ENCODE data around the gene FKTN.
A peak's percentile ranks its signal among the peaks of the same experiment; 100 is the strongest.
"Not testable (repeated sequence)": the region's sequence is repeated elsewhere in the genome, so short reads cannot be mapped to it uniquely, and the experiment has no call there.

The FKTN gene

DNA sequence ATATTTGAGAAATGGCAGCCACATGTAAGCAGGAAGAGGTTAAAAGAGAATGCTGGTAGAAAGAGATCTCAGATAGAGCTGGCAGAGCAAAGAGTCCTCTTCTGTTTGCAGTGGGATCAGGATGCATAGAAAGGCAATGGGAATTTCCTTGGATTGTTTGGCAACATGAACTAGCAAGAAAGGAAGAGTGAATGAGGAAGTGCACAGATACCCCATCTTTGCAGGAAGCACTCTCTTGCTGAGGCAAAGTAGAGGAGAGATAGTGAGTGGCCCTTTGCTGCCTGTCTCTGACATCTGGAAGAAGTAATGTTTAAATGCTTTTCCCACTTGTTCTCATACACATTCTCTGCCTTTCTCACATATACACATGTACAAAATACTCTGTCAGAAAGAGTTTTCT lies 14.5 kb downstream of the FKTN start:
- DNase-seq (ENCODE audit: insufficient read length, low spot score) (no peak), FAIRE-seq (peak; percentile 57)
- TF ChIP-seq POLR2A (IDR thresholded peaks at IDR 0.05; ENCODE audit: low read depth, low read length): no peak

DNA sequence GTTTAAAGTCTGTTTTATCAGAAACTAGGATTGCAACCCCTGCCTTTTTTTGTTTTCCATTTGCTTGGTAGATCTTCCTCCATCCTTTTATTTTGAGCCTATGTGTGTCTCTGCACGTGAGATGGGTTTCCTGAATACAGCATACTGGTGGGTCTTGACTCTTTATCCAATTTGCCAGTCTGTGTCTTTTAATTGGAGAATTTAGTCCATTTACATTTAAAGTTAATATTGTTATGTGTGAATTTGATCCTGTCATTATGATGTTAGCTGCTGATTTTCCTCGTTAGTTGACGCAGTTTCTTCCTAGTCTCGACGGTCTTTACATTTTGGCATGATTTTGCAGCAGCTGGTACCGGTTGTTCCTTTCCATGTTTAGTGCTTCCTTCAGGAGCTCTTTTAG lies 22.0 kb downstream of the FKTN start:
- DNase-seq (ENCODE audit: insufficient read length, low spot score); FAIRE-seq: not testable (repeated sequence)

DNA sequence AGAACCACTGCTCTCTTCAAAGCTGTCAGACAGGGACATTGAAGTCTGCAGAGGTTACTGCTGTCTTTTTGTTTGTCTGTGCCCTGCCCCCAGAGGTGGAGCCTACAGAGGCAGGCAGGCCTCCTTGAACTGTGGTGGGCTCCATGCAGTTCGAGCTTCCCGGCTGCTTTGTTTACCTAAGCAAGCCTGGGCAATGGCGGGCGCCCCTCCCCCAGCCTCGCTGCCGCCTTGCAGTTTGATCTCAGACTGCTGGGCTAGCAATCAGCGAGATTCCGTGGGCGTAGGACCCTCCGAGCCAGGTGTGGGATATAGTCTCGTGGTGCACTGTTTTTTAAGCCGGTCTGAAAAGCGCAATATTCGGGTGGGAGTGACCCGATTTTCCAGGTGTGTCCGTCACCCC lies 23.6 kb downstream of the FKTN start:
- not testable (repeated sequence) for FAIRE-seq; DNase-seq (ENCODE audit: insufficient read length, low spot score)

DNA sequence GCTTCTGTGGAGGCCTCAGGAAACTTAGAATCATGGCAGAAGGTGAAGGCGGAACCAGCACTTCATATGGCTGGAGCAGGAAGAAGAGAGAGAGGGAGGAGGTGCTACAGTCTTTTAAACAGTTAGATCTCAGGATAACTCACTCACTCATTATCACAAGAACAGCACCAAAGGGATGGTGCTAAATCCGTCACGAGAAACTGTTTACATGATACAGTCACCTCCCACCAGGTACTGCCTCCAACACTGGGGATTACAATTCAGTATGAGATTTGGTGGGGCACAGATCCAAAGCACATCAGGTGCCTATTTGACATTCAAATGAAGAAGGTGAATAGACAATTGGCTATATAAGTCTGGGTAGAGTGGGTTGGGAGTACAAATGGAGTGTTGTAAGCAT lies 35.2 kb downstream of the FKTN start:
- no peak for TF ChIP-seq POLR2A (IDR thresholded peaks at IDR 0.05; ENCODE audit: low read depth, low read length)
- peak; percentile 72 for FAIRE-seq
- no peak for DNase-seq (ENCODE audit: insufficient read length, low spot score)

DNA sequence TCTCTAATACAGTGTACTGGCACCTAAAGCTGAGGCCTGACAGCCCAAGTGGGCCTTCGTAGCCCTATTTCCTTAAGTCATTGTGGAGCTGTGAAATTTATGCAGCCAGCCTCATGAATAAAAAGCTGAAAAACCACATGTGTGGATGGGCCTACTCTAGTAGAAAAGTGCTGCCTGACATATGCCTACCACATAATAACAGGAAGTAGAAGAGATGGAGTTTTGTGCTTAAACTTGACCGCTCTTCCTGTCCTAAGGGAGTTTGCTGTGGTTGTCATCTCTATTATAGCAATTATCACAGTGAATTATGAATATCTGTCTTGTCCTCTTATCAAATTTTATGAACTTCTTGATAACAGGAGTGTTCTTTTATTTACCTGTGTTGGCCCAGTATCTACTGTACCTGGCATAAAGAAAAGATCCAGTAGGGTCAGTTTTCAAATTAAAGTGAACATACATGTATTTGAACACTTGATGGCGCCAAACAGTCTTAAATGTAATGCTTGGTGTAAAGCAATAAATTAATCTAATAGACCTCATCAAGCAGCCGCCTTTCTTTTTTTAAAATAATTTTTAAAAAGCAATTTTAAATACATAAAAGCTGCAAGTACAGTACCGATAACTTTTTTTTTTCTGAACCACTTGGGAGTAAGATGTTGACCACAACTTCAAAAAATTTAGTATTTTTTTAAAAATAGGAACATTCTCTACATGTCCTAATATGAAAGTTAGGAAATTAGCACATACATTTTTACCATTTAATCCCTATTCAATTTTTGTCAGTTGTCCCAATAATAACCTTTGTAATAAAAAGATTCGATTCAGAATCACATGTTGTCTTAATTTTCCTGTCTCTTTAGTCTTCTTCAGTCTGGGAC lies 51.0 kb downstream of the FKTN start:
- peak; percentile 15 for DNase-seq (ENCODE audit: insufficient read length, low spot score)
- peak; percentile 99 for FAIRE-seq
- TF ChIP-seq POLR2A (IDR thresholded peaks at IDR 0.05; ENCODE audit: low read depth, low read length): no peak

DNA sequence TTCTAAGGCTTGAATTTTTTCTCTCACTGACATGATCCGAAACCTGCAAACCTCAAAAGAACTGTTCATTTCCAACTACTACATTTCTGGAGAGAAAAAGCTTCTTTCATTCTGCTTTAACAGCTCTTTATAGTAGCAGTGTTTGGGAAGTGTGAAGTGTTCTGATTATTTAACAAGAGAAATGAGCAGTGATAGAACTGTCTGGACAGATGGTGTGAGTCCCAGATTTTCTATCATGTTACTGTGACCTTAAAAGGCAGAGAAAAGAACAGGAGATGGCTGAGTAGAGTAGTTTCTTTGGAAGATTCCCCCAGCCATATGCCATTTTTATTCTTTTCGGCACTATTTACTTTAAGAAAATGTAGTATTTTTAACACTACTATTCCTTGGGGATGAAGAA lies 63.1 kb downstream of the FKTN start:
- FAIRE-seq: peak; percentile 43

DNA sequence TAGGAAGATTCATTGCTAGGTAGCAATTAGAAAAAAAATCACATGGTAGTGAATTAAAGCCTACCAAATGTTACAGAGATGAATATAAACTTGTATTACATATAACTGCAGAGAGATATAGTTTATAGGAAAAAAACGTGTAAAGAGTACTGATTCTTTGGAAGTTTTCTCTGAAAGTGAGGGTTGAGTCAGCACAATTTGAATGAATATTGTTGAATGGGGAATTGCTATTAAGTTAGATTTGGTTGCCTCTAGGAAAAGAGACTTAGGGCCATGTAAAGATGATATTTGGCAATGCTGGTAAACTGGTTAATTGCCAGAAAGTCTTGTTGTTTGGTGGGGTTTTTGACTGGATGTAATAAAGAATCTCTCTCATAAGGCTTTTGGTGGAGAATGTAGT lies 67.2 kb downstream of the FKTN start:
- no peak for DNase-seq (ENCODE audit: insufficient read length, low spot score)
- FAIRE-seq: no peak
- no peak for TF ChIP-seq POLR2A (IDR thresholded peaks at IDR 0.05; ENCODE audit: low read depth, low read length)

More for the DNA sequence above, 63.1 kb downstream of the FKTN start:
- no peak for TF ChIP-seq POLR2A (IDR thresholded peaks at IDR 0.05; ENCODE audit: low read depth, low read length)
- DNase-seq (ENCODE audit: insufficient read length, low spot score): no peak

DNA sequence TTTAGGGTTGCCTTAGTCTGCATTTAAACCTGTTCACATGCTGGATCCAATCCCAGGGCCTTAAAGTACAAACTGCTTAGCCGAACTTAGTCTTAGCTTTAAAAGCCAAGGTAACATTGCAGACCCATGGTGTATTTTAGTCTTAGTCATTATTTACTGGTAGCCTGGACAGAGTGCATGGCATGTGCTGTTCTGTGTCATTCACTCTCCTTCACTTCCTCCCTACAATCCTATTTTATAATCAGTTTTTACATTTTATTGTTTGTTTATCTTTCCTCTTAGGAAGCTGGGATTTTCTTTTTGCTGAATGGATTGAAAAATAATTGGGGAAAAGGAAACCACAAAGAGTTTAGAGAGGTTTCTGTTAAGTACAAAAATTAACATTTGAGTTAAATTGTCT lies 74.9 kb downstream of the FKTN start:
- TF ChIP-seq POLR2A (IDR thresholded peaks at IDR 0.05; ENCODE audit: low read depth, low read length): no peak
- FAIRE-seq (peak; percentile 58), DNase-seq (ENCODE audit: insufficient read length, low spot score) (no peak)

DNA sequence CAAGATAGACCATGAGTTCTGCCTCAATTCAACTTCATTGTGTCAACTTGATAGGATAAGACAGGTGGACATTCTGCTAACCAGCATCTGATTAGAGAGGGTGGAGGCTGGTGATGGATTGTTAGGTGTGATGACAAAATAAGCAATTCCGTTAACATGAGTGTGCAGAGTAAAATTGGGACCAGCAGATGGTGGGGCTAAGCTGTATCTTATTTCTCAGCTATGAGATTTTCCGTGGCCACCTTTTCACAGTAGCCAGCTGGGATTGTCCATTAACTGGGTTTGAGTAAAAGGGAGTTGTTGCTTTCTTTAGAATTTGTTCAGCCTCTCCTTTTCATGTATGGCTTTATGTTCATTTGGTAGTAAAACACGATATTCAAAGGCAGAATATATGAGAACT lies 75.5 kb downstream of the FKTN start:
- no peak for TF ChIP-seq POLR2A (IDR thresholded peaks at IDR 0.05; ENCODE audit: low read depth, low read length)
- FAIRE-seq (peak; percentile 74), DNase-seq (ENCODE audit: insufficient read length, low spot score) (no peak)

DNA sequence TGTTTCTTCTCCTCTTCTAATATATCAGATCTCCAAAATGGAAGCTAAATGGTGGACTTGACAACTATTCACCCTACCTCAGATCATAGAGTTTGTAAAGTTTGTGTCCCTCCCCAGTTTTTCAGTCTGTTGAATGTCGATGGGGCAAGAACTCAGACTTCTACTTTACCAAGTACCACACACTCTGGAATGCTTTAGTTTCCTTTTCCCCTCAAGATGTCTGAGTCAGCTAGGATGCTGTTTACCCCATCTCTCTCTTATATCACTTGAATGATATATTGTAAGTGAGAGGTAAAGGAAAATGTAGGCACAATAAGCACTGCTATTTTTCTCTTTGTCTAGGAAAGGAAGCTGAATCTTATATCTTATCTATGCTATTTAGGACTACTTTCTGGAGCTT lies 78.4 kb downstream of the FKTN start:
- TF ChIP-seq POLR2A (IDR thresholded peaks at IDR 0.05; ENCODE audit: low read depth, low read length): no peak
- peak; percentile 74 for FAIRE-seq

DNA sequence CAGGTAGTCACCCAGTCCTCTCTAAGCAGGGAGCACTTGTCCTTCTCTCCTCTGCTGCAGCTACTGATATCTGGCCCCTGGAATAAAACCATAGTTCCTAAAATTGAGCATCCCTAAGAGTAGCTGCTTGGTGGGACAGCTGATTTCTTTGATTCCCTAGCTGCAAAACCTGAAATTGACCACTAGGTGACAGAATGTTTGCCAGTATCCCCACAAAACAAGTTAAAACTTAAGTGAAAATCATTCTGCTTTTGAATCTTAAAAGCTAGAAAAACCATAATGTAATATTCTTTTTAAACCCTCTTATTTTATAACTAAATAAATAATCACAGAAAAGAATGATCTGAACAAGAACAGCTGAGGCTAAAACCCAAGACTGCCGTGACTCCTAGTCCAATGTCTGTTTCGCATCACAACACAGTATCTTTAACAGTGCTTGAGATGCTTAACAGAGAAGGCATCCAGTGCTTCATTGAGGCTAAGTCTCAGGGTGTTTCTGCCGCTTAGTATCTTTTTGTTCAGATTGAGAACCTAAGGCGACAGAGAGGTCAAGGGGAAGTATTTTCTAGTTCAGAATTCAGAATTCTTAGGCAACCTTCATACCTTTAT lies 80.0 kb downstream of the FKTN start:
- FAIRE-seq (peak; percentile 83), DNase-seq (ENCODE audit: insufficient read length, low spot score) (no peak)
- TF ChIP-seq POLR2A (IDR thresholded peaks at IDR 0.05; ENCODE audit: low read depth, low read length): no peak

More for the DNA sequence above, 78.4 kb downstream of the FKTN start:
- no peak for DNase-seq (ENCODE audit: insufficient read length, low spot score)

DNA sequence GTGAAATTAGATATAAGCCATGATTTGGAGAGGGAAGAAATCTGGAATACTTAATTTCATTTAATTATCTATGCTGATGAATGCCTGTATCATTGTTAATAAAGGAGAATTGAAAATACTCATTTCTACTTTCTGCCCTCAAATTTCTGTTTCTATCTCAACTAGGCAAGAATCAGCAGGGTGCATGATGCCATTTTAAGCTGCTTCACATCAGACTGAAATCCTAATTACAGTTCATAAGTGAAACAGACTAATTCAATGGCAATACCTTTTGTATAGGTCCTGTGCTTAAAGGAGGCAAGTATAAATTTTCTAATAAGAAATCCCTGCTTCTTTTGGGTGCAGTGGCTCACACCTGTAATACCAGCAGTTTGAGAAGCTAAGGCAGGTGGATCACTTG lies 82.0 kb downstream of the FKTN start:
- TF ChIP-seq POLR2A (IDR thresholded peaks at IDR 0.05; ENCODE audit: low read depth, low read length): no peak
- DNase-seq (ENCODE audit: insufficient read length, low spot score) (no peak), FAIRE-seq (no peak)

DNA sequence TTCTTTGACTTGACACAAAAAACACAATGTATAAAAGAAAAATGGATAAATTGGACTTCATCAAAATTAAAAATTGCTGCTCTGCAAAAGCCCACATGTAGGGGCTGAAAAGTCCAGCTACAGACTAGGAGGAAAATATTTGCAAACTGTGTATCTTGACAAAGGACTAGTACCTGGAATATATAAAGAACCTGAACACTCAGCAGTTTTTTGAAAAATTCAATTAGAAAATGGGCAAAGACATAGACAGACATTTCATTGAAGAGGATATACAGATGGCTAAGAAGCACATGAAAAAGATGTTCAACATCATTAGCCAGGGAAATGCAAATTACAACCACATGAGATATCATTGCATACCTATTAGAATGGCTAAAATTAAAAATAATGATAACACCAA lies 85.9 kb downstream of the FKTN start:
- peak; percentile 65 for FAIRE-seq
- no peak for TF ChIP-seq POLR2A (IDR thresholded peaks at IDR 0.05; ENCODE audit: low read depth, low read length)
- DNase-seq (ENCODE audit: insufficient read length, low spot score): no peak

DNA sequence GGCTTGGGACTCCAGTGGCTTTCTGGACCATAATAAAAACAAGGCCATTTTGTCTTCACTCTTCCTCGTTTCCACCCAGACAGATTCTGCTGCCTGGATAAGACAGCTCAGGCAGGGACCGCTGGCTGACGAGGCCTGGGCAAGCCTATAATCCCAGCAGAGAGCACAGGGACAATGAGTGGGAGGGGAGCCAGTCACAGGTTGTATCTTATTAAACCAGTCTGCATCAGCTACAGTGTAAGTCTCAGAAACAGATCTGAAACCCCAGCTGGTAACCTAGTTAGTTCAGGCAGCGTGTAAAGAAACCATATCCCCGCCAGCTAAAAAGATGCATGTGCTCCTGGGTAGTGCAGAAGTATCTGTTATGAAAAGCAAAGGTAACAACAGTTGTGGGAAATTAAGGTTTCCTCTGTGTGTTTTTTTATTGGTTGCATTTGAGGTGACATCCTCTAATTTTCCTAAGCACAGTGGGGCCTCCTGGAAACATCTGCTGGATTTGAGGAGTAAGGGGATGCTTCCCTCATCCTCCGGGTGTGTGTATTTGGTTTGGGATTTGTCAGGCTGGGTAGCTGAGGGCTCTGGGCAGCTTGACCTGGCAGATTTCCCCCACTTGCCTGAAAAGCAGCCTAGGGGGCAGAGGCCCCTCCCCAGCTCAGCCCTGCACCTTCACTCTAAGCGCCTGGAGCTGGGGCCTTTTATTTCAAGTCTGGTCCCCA lies 89.1 kb downstream of the FKTN start:
- no peak for TF ChIP-seq POLR2A (IDR thresholded peaks at IDR 0.05; ENCODE audit: low read depth, low read length)
- FAIRE-seq (no peak), DNase-seq (ENCODE audit: insufficient read length, low spot score) (no peak)
